Neural progenitor cell (in vitro differentiated cells): ENCODE data around the gene PBXIP1. TPM values are rescaled to one million over a fixed set of nuclear protein-coding genes. Genes with fewer than 3 reads are reported as not detected.

Source experiments
- DNase-seq: peaks from one replicate; pipeline ENCODE4 v3.0.0-alpha.2; 2016; ENCODE audit warnings: low spot score
- H2AFZ ChIP-seq: fragments of 200-600 bp; sonication (generic); replicated peaks from 2 replicates; pipeline ENCODE4 v1.6.1; 2016; ENCODE audit warnings: antibody characterized with exemption
- H3F3A ChIP-seq: fragments of 200-600 bp; sonication (generic); 2 replicates; pipeline ENCODE4 v1.6.1; 2016; ENCODE audit warnings: antibody characterized with exemption, low read depth
- H3K27ac ChIP-seq: fragments of 200-600 bp; sonication (generic); 2 replicates; pipeline ENCODE4 v1.5.1; 2016; ENCODE audit warnings: mild to moderate bottlenecking
- H3K27me3 ChIP-seq: fragments of 200-600 bp; sonication (generic); 2 replicates; pipeline ENCODE4 v1.6.1; 2016; ENCODE audit warnings: mild to moderate bottlenecking, moderate library complexity
- H3K36me3 ChIP-seq: fragments of 200-600 bp; sonication (generic); 2 replicates; pipeline ENCODE4 v1.5.1; 2016
- H3K4me1 ChIP-seq: fragments of 200-600 bp; sonication (generic); 2 replicates; pipeline ENCODE4 v1.6.1; 2016; ENCODE audit warnings: mixed run types
- H3K4me2 ChIP-seq: fragments of 200-600 bp; sonication (generic); 2 replicates; pipeline ENCODE4 v1.6.1; 2016
- H3K4me3 ChIP-seq: fragments of 200-600 bp; sonication (generic); 2 replicates; pipeline ENCODE4 v1.5.1; 2016
- H3K79me2 ChIP-seq: fragments of 200-600 bp; sonication (generic); 2 replicates; pipeline ENCODE4 v1.6.1; 2016; ENCODE audit warnings: low read depth
- H3K9ac ChIP-seq: fragments of 200-600 bp; sonication (generic); 2 replicates; pipeline ENCODE4 v1.6.1; 2016
- H3K9me3 ChIP-seq: fragments of 200-600 bp; sonication (generic); 2 replicates; pipeline ENCODE4 v1.5.1; 2016; ENCODE audit warnings: low read depth
- H4K20me1 ChIP-seq: fragments of 200-600 bp; sonication (generic); 2 replicates; pipeline ENCODE4 v1.6.1; 2016; ENCODE audit warnings: low read depth
- H3K27ac Mint-ChIP-seq: 3 replicates; pipeline ENCODE4 v1.8.0; 2021; ENCODE audit warnings: mixed read lengths
- H3K27me3 Mint-ChIP-seq: 2 replicates; pipeline ENCODE4 v1.8.0; 2022; ENCODE audit warnings: low read depth, mild to moderate bottlenecking, inconsistent platforms, moderate library complexity, mixed read lengths; ENCODE audit not compliant: insufficient read depth
- H3K36me3 Mint-ChIP-seq: 3 replicates; pipeline ENCODE4 v1.8.0; 2021; ENCODE audit warnings: mixed read lengths
- H3K4me1 Mint-ChIP-seq: 3 replicates; pipeline ENCODE4 v1.8.0; 2021; ENCODE audit warnings: mixed read lengths
- H3K4me3 Mint-ChIP-seq: 3 replicates; pipeline ENCODE4 v1.8.0; 2021; ENCODE audit warnings: mild to moderate bottlenecking, moderate library complexity, mixed read lengths
- H3K9me3 Mint-ChIP-seq: 3 replicates; pipeline ENCODE4 v1.8.0; 2020; ENCODE audit warnings: mixed read lengths
- EZH2 ChIP-seq: fragments of 200-600 bp; sonication (generic); IDR thresholded peaks from 2 replicates; pipeline ENCODE4 v1.6.1; 2017; ENCODE audit warnings: antibody characterized with exemption, mild to moderate bottlenecking, moderate library complexity
- EZH2phosphoT487 ChIP-seq: fragments of 200-600 bp; sonication (generic); IDR thresholded peaks from 2 replicates; pipeline ENCODE4 v1.6.1; 2017; ENCODE audit warnings: antibody characterized with exemption
- total RNA-seq: library from RNA; depleted of rRNA; stranded (reverse); fragments of >200 nt; gene quantifications from 2 replicates; pipeline ENCODE4 v1.2.3, GENCODE V29; 2015; ENCODE audit warnings: low replicate concordance
- TF ChIP-seq, protein P1 (sequence below): fragments of 200-600 bp; sonication (generic); IDR thresholded peaks from 2 replicates; pipeline ENCODE4 v1.5.1; 2017; ENCODE audit warnings: antibody characterized with exemption, mild to moderate bottlenecking

The PBXIP1 gene
- total RNA-seq, 1 donor from 2014 or later: 21.4 TPM

DNA sequence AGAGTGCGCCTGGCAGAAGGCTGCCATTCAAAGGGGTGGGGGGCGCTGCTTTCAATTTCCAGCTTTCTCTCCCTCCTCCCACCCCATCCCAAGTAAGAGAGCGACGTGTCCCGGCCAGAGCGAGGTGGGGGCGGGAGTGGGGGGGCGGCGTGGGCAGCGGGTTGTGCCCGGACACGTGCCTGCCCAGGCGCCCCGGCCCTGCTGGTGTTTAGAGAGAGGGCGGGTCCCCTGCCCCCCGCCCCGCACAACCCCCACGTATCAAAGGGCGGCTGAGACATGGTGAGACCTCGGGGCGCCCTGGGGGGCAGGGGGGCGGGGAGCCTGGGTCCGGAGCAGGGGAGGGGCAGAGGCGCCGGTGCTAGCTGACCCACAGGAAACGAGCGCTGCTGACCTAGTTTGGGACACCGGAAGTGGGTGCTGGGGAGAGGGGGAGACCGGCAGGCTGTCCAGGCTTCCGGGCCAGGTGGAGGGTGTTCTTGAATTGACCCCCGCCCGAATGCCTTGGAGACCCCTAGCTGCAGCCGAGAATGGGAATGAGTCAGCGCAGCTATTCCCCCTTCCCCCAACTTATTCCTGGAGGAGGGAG is 48.0 kb upstream of the PBXIP1 start:
- Histone ChIP-seq H3K9me3 (no peaks in the 10 kb centered on the region), H4K20me1 (no peaks in the 10 kb centered on the region), H3F3A (peaks cover 35% of the 10 kb centered on the region), H3K36me3 (no peaks in the 10 kb centered on the region), H3K79me2 (peaks cover 38% of the 10 kb centered on the region), H2AFZ (no peak overlapping the region), H3K4me1 (peaks cover 28% of the 10 kb centered on the region), H3K27ac (no peak overlapping the region), H3K4me3 (peak overlapping the region; percentile 72), H3K9ac (no peak overlapping the region), H3K27me3 (no peaks in the 10 kb centered on the region), H3K4me2 (peak overlapping the region; percentile 98)
- peak; percentile 59 for DNase-seq
- peaks cover 2% of the 10 kb centered on the region for H3K9me3 Mint-ChIP-seq
- peaks cover 23% of the 10 kb centered on the region for H3K4me1 Mint-ChIP-seq
- H3K36me3 Mint-ChIP-seq: no peaks in the 10 kb centered on the region
- peaks cover 3% of the 10 kb centered on the region for H3K27me3 Mint-ChIP-seq
- TF ChIP-seq EZH2 (no peak), EZH2phosphoT487 (no peak)
- TF ChIP-seq, protein P1, sequence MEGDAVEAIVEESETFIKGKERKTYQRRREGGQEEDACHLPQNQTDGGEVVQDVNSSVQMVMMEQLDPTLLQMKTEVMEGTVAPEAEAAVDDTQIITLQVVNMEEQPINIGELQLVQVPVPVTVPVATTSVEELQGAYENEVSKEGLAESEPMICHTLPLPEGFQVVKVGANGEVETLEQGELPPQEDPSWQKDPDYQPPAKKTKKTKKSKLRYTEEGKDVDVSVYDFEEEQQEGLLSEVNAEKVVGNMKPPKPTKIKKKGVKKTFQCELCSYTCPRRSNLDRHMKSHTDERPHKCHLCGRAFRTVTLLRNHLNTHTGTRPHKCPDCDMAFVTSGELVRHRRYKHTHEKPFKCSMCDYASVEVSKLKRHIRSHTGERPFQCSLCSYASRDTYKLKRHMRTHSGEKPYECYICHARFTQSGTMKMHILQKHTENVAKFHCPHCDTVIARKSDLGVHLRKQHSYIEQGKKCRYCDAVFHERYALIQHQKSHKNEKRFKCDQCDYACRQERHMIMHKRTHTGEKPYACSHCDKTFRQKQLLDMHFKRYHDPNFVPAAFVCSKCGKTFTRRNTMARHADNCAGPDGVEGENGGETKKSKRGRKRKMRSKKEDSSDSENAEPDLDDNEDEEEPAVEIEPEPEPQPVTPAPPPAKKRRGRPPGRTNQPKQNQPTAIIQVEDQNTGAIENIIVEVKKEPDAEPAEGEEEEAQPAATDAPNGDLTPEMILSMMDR: no peak
- peak overlapping the region; percentile 87 for H3K27ac Mint-ChIP-seq
- peak overlapping the region; percentile 95 for H3K4me3 Mint-ChIP-seq

DNA sequence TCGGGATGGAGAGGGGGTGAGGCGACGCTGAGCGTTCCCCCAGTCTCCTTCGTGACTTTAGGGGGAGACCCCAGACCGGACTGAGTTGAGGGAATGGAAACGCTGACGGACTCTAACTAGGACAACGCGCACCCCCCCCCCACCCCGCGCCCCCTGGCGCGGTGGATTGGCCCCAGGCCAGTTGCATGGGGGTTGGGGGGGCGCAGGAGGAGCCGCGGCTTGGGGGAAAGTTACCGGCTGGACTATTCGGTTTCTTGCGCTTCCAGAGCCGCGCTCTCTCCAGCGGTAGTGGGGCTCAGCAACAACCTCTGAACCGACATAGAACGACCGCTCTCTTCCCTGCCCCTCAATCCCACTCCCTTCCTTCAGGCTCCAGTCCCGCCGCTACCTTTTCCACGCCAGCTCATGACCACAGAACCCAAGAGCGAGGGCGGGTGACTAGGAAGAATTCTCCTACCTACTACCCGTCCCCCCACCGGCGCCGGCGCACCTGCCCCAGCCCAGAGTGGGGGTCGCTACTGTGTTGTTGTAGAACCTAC is 47.4 kb upstream of the PBXIP1 start:
- TF ChIP-seq, protein P1: no peak
- no peak for TF ChIP-seq EZH2
- no peak for TF ChIP-seq EZH2phosphoT487
- peaks cover 2% of the 10 kb centered on the region for H3K9me3 Mint-ChIP-seq
- Histone ChIP-seq H3K4me3 (peak overlapping the region; percentile 72), H3K27ac (no peak overlapping the region), H3K79me2 (peaks cover 38% of the 10 kb centered on the region), H4K20me1 (no peaks in the 10 kb centered on the region), H3F3A (peaks cover 40% of the 10 kb centered on the region), H3K36me3 (no peaks in the 10 kb centered on the region), H3K4me1 (peaks cover 24% of the 10 kb centered on the region), H3K9ac (no peak overlapping the region), H3K27me3 (no peaks in the 10 kb centered on the region), H2AFZ (no peak overlapping the region), H3K4me2 (peak overlapping the region; percentile 98), H3K9me3 (no peaks in the 10 kb centered on the region)
- H3K27ac Mint-ChIP-seq: peak overlapping the region; percentile 87
- peak; percentile 62 for DNase-seq
- H3K4me3 Mint-ChIP-seq: peak overlapping the region; percentile 95
- H3K4me1 Mint-ChIP-seq: peaks cover 25% of the 10 kb centered on the region
- H3K27me3 Mint-ChIP-seq: peaks cover 3% of the 10 kb centered on the region
- no peaks in the 10 kb centered on the region for H3K36me3 Mint-ChIP-seq

DNA sequence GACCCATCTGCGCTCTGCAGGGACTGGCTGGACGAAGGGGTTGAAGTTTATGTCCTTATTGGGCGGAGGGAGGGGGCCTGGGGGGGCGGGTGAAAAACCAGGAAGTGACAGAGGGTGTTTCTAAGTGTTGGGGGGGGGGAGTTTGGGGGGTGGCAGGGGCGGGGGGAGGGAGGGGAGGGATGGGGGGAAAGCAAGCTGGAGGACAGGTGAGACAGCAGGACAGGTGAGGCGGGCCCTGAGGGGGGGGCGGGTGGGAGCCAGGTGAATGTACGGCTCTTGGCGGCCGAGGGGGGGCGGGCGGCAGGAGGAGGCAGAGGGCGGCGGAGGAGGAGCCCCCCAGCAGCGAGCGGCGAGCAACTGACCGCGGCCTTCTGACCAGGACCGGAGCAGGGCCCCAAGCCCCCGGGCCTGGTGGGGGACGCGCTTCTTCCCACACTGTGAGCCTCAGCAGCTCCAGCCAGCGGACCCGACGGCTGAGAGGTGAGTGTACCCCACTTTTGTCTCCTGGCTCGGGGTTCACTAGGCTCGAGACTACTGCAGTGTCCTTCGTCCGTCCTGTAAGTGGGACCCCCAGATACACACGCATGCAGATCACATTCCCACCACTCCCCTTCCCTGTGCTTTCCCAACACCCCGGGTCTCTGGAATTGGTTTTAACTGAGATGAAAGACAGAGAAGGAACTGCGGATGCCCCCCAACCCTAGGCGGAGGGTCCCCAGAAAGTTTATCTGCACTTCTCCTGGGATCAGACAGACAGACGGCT is 46.7 kb upstream of the PBXIP1 start, which contains the start of gene ZBTB7B:
Gene ZBTB7B, plus strand, starts transcription at position 339 of the 763 bp plus-strand sequence. CDS start 11,859 bp downstream, outside the sequence.
- Histone ChIP-seq H3K36me3 (no peaks in the 10 kb centered on the region), H3F3A (peaks cover 43% of the 10 kb centered on the region), H3K27ac (no peak within 1 kb of the TSS), H2AFZ (no peak within 1 kb of the TSS), H3K4me2 (peak within 1 kb of the TSS; percentile 98), H3K4me3 (peak within 1 kb of the TSS; percentile 72), H3K79me2 (peaks cover 38% of the 10 kb centered on the region), H3K9me3 (no peaks in the 10 kb centered on the region), H3K27me3 (no peaks in the 10 kb centered on the region), H3K9ac (no peak within 1 kb of the TSS), H3K4me1 (peaks cover 20% of the 10 kb centered on the region), H4K20me1 (no peaks in the 10 kb centered on the region)
- Mint-ChIP-seq H3K27me3 (peaks cover 3% of the 10 kb centered on the region), H3K4me3 (peak within 1 kb of the TSS; percentile 95), H3K27ac (peak within 1 kb of the TSS; percentile 87), H3K4me1 (peaks cover 25% of the 10 kb centered on the region), H3K9me3 (peaks cover 2% of the 10 kb centered on the region), H3K36me3 (no peaks in the 10 kb centered on the region)
- no peak for TF ChIP-seq EZH2
- TF ChIP-seq EZH2phosphoT487: no peak
- TF ChIP-seq, protein P1: no peak
- peak; percentile 59 for DNase-seq
